Glomerular endothelial cell (primary cell): ENCODE results near the gene CEP131. TPM values are rescaled to one million over a fixed set of nuclear protein-coding genes. Genes with fewer than 3 reads are reported as not detected.

Experiments used
- total RNA-seq: library from RNA; depleted of rRNA; stranded (reverse); fragments of >200 nt; gene quantifications from 2 replicates; pipeline ENCODE4 v1.2.3, GENCODE V29; 2015

CEP131 gene
- total RNA-seq, 1 donor from 2014 or later, result 14.6 TPM

Other genes starting within 250 kb of the CEP131 start
- 35.2 and 46.8 TPM in 2 replicates for gene CHMP6, start 231.1 kb downstream of the CEP131 start, total RNA-seq
- gene BAIAP2, start 187.8 kb downstream of the CEP131 start, total RNA-seq, result 22.0 and 30.6 TPM in 2 replicates
- gene PVALEF, start 57.5 kb downstream of the CEP131 start, total RNA-seq, result not detected in 2 replicates
- 7.3 and 8.9 TPM in 2 replicates for gene AATK, start 56.7 kb downstream of the CEP131 start, total RNA-seq
- 30.2 and 53.8 TPM in 2 replicates for gene TEPSIN, start 16.1 kb upstream of the CEP131 start, total RNA-seq
- gene NDUFAF8, start 16.4 kb upstream of the CEP131 start, total RNA-seq, result 32.4 and 87.1 TPM in 2 replicates
- 113 and 162 TPM in 2 replicates for gene SLC38A10, start 72.3 kb upstream of the CEP131 start, total RNA-seq
- 19.3 and 30.5 TPM in 2 replicates for gene BAHCC1, start 172.5 kb upstream of the CEP131 start, total RNA-seq